ENCODE measurements around the gene TNS4.

Gene TNS4

GRCh38 chr17:40535924-40536294 is 34.5 kb upstream of the TNS4 start:
- no peak for DNase-seq

- DNase-seq = no peak
These were observed 34.0 kb upstream of the TNS4 start for GRCh38 chr17:40535438-40535837.

GRCh38 chr17:40534371-40535189 is 33.2 kb upstream of the TNS4 start:
- no peak for DNase-seq

GRCh38 chr17:40533896-40534295 is 32.5 kb upstream of the TNS4 start:
- no peak for DNase-seq

- no peak for DNase-seq
These were observed 31.3 kb upstream of the TNS4 start for GRCh38 chr17:40532520-40533253.

- no peak for DNase-seq
These were observed 29.9 kb upstream of the TNS4 start for GRCh38 chr17:40531051-40531991.

- no peak for DNase-seq
These were observed 29.1 kb upstream of the TNS4 start for GRCh38 chr17:40530531-40530994.

GRCh38 chr17:40529991-40530390 is 28.6 kb upstream of the TNS4 start:
- no peak for DNase-seq

- DNase-seq = no peak
These were observed 27.4 kb upstream of the TNS4 start for GRCh38 chr17:40528692-40529417.

GRCh38 chr17:40526668-40527067 is 25.2 kb upstream of the TNS4 start:
- no peak for DNase-seq

- DNase-seq = no peak
These were observed 23.9 kb upstream of the TNS4 start for GRCh38 chr17:40525294-40525693.

GRCh38 chr17:40524243-40524965 is 23.0 kb upstream of the TNS4 start:
- no peak for DNase-seq

GRCh38 chr17:40522961-40523310 is 21.5 kb upstream of the TNS4 start:
- no peak for DNase-seq

- DNase-seq = no peak
These were observed 21.0 kb upstream of the TNS4 start for GRCh38 chr17:40522250-40522960.

- no peak for DNase-seq
These were observed 19.6 kb upstream of the TNS4 start for GRCh38 chr17:40520991-40521453.

- DNase-seq = no peak
These were observed 17.8 kb upstream of the TNS4 start for GRCh38 chr17:40519089-40519775.

GRCh38 chr17:40518401-40519088 is 17.1 kb upstream of the TNS4 start:
- no peak for DNase-seq

GRCh38 chr17:40517981-40518380 is 16.6 kb upstream of the TNS4 start:
- DNase-seq = no peak

GRCh38 chr17:40517286-40517662 is 15.9 kb upstream of the TNS4 start:
- peak in 1 of 2 experiments; percentile 33 for DNase-seq
